SK-N-MC (cell line): ENCODE data around the gene IGF1R.

Source experiments
- EZH2 ChIP-seq: fragments of 200-600 bp; sonication (generic); IDR thresholded peaks from one replicate; pipeline ENCODE4 v1.6.1; 2017; ENCODE audit warnings: antibody characterized with exemption
- POLR2AphosphoS5 ChIP-seq: IDR thresholded peaks from 2 replicates; pipeline ENCODE4 v1.6.1; 2012; ENCODE audit warnings: mild to moderate bottlenecking, low read depth, low read length, borderline replicate concordance

- TF ChIP-seq EZH2: no peak
- no peak for TF ChIP-seq POLR2AphosphoS5
These were observed 3.4 kb downstream of the IGF1R start for GRCh38 chr15:98651581-98652220.
